A673 (cell line): Measurements from ENCODE around the gene PELI2. TPM values are rescaled to one million over a fixed set of nuclear protein-coding genes. Genes with fewer than 3 reads are reported as not detected.
A peak's percentile ranks its signal among the peaks of the same experiment; 100 is the strongest.

ENCODE experiments used
- BruUV-seq: library from RNA; stranded (reverse); fragments of 400-500 nt; replicated peaks from 2 replicates; lab custom pipeline; 2021; lab: Mats Ljungman, UMichigan
- CTCF ChIA-PET: fragments of 300-600 bp; sonication (Branson Sonifier 250); formaldehyde crosslinking; loops from one replicate; lab custom pipeline; 2022; ENCODE audit warnings: antibody characterized with exemption; lab: Charles Lee
- POLR2A ChIA-PET: fragments of 300-600 bp; sonication (Branson Sonifier 250); formaldehyde crosslinking; loops from one replicate; lab custom pipeline; 2022; ENCODE audit warnings: antibody characterized with exemption; ENCODE audit not compliant: low non-redundant PET; lab: Charles Lee
- DNase-seq: peaks from one replicate; pipeline ENCODE4 v3.0.0-alpha.2; 2015; ENCODE audit warnings: low spot score
- H3K27ac ChIP-seq: fragments of 200-600 bp; sonication (generic); 2 replicates; pipeline ENCODE4 v1.5.1; 2016; ENCODE audit warnings: mixed run types, low read depth, mild to moderate bottlenecking, mixed read lengths, antibody characterized with exemption, low read length; ENCODE audit not compliant: poor library complexity, severe bottlenecking
- H3K27me3 ChIP-seq: fragments of 200-600 bp; sonication (generic); replicated peaks from 2 replicates; pipeline ENCODE4 v1.6.1; 2017; ENCODE audit warnings: mixed run types, low read depth, mild to moderate bottlenecking, mixed read lengths, antibody characterized with exemption, low read length; ENCODE audit not compliant: insufficient read depth, poor library complexity
- H3K36me3 ChIP-seq: fragments of 200-600 bp; sonication (generic); 2 replicates; pipeline ENCODE4 v1.6.1; 2016; ENCODE audit warnings: mixed run types, mild to moderate bottlenecking, mixed read lengths, antibody characterized with exemption, low read length; ENCODE audit not compliant: insufficient read depth, poor library complexity, severe bottlenecking
- H3K4me1 ChIP-seq: fragments of 200-600 bp; sonication (generic); 2 replicates; pipeline ENCODE4 v1.6.1; 2017; ENCODE audit warnings: mixed run types, mild to moderate bottlenecking, mixed read lengths, antibody characterized with exemption, low read length; ENCODE audit not compliant: insufficient read depth, poor library complexity, severe bottlenecking
- H3K4me3 ChIP-seq: fragments of 200-600 bp; sonication (generic); 2 replicates; pipeline ENCODE4 v1.5.1; 2016; ENCODE audit warnings: low read depth, mixed run types, mild to moderate bottlenecking, mixed read lengths, low read length; ENCODE audit not compliant: poor library complexity, severe bottlenecking
- H3K9me3 ChIP-seq: fragments of 200-600 bp; sonication (generic); 2 replicates; pipeline ENCODE4 v1.6.1; 2016; ENCODE audit warnings: mixed run types, low read depth, mild to moderate bottlenecking, mixed read lengths, antibody characterized with exemption, low read length; ENCODE audit not compliant: poor library complexity, severe bottlenecking
- EZH2 ChIP-seq: fragments of 200-600 bp; sonication (generic); IDR thresholded peaks from 2 replicates; pipeline ENCODE4 v1.6.1; 2017; ENCODE audit warnings: borderline replicate concordance, low read depth, mild to moderate bottlenecking, mixed read lengths, antibody characterized with exemption, low read length; ENCODE audit not compliant: poor library complexity, severe bottlenecking
- intact Hi-C: fragments of 100-400 bp; cut with micrococcal nuclease; formaldehyde crosslinking; loops from one replicate; pipeline ENCODE4 v1.10.0; 2022; ENCODE audit not compliant: unreplicated experiment
- total RNA-seq: library from RNA; stranded (reverse); gene quantifications from 2 replicates; pipeline ENCODE4 v1.2.3, GENCODE V29; 2021
- TF ChIP-seq, protein P1 (sequence below): fragments of 300-800, 200-600 bp; sonication (generic); conservative IDR thresholded peaks from 2 replicates; pipeline ENCODE4 v1.5.1; 2017; ENCODE audit warnings: low read depth, mild to moderate bottlenecking, antibody characterized with exemption, low read length, moderate library complexity, mixed read lengths

The PELI2 gene
- total RNA-seq, 1 experiment from 2014 or later = 5.5 TPM

GRCh38 chr14:56331592-56332216, 213.5 kb downstream of the PELI2 start:
- Histone ChIP-seq H3K4me3 (no peak overlapping the region), H3K27me3 (no peaks in the 10 kb centered on the region), H3K4me1 (peaks cover 5% of the 10 kb centered on the region), H3K9me3 (no peaks in the 10 kb centered on the region), H3K36me3 (no peaks in the 10 kb centered on the region), H3K27ac (no peak overlapping the region)
- ChIA-PET POLR2A (no interaction called here), CTCF (no interaction called here)
- BruUV-seq = no TSS peak
- intact Hi-C loops = no loop called here
- DNase-seq = peak; percentile 24
- TF ChIP-seq, protein P1, sequence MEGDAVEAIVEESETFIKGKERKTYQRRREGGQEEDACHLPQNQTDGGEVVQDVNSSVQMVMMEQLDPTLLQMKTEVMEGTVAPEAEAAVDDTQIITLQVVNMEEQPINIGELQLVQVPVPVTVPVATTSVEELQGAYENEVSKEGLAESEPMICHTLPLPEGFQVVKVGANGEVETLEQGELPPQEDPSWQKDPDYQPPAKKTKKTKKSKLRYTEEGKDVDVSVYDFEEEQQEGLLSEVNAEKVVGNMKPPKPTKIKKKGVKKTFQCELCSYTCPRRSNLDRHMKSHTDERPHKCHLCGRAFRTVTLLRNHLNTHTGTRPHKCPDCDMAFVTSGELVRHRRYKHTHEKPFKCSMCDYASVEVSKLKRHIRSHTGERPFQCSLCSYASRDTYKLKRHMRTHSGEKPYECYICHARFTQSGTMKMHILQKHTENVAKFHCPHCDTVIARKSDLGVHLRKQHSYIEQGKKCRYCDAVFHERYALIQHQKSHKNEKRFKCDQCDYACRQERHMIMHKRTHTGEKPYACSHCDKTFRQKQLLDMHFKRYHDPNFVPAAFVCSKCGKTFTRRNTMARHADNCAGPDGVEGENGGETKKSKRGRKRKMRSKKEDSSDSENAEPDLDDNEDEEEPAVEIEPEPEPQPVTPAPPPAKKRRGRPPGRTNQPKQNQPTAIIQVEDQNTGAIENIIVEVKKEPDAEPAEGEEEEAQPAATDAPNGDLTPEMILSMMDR = no peak
- TF ChIP-seq EZH2 = no peak

DNA sequence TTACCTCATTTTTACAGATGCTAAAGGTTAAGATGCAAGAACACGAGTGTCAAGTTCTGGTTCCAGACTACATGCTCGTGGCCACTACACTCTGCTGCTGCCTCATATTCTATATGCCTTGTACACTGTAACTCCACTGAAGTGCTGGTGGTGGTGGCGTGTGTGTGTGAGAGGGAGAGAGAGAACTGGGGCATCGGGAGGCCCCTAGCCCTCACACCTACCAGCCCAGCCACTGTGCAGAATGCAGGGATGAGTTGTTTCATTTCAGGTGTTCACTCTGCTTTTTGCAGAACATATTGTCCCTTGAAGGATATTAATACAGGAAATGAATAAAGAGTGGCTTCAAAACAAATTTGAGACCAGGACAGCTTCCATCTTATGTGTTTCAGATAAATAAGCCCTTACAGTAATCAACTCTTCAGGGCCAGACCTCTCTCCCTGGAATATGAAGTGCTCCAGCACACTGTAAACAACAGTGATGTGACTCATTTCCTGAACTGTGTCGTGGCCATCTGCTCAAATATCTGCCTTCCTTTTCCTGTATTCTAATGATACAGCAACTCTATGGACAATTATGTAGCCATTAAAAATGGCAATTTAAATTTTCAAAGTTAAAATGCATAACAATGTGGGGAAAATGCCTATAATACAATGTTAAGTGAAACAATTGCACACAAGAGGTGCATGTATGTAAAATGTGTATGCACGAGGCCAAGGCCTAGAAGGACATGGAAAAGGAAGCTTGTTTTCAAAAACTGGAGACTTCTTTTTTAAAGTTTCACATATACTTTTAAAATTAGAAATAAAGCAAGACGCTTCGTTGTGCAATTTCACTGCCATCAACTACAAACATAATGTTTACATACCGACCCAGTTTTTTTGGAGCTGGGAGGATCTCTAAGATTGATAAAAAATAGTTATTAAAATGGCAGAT, 215.4 kb downstream of the PELI2 start:
- no peaks in the 10 kb centered on the region for H3K27me3 ChIP-seq
- BruUV-seq = no TSS peak
- intact Hi-C loops = no loop called here
- H3K9me3 ChIP-seq = no peaks in the 10 kb centered on the region
- H3K4me3 ChIP-seq = no peak overlapping the region
- H3K4me1 ChIP-seq = peaks cover 6% of the 10 kb centered on the region
- no peak for TF ChIP-seq EZH2
- TF ChIP-seq, protein P1 = no peak
- H3K36me3 ChIP-seq = no peaks in the 10 kb centered on the region
- POLR2A ChIA-PET = no interaction called here
- H3K27ac ChIP-seq = peak overlapping the region; percentile 25
- CTCF ChIA-PET = no interaction called here
- peak; percentile 82 for DNase-seq

- intact Hi-C loops = no loop called here
- no TSS peak for BruUV-seq
- ChIA-PET POLR2A (no interaction called here), CTCF (interaction anchor here (0.6 kb wide), 1 partner anchor 11 kb away, joined by 7 read pairs; no protein-coding TSS in a partner anchor)
- TF ChIP-seq EZH2 = no peak
- no peak overlapping the region for H3K27ac ChIP-seq
- H3K36me3 ChIP-seq = no peaks in the 10 kb centered on the region
- DNase-seq = no peak
- H3K27me3 ChIP-seq = no peaks in the 10 kb centered on the region
- no peaks in the 10 kb centered on the region for H3K9me3 ChIP-seq
- no peak overlapping the region for H3K4me3 ChIP-seq
- peaks cover 8% of the 10 kb centered on the region for H3K4me1 ChIP-seq
These were observed 216.2 kb downstream of the PELI2 start for GRCh38 chr14:56334458-56334857.
